ENCODE measurements around the gene PREPL. TPM values are rescaled to one million over a fixed set of nuclear protein-coding genes. Genes with fewer than 3 reads are reported as not detected.

Gene PREPL
- total and polyA plus RNA-seq, 2 of the 4 experiments (the other 2 are of a cell fraction): 27.6 to 39.6 TPM

DNA sequence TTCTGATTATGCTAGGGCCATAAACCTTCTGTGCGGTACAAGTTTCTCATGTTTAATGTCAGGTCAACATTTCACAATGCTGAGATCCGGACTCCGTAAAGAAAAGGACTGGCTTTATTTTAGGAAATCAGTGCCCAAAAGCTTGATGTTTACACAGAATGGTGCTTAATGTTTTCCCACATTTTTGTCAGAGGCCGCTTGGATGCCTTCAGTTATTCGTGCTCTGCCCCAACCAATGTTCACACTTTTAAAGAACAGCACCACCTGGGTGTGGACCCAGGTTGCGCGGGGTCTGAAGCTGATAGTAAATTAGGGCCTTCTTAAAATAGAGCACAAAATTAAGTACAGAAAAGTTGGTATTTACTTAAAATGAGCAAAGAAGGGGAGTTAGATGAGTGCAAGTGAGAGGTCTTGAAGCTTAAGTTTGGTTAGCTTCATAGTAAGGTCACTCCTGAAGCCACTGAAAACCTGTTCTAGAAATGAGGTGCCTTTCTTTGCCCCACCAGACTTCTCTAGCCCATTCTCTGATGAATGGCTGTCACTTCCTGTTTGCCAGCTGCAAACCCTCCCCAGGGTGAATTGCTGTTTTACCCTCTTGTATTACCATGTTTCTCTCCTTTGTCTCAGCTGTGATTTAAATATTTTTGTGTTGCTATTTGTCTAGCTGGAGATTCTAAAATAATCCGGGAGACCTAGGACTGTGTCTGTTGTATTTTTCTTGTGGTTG is 65.5 kb downstream of the PREPL start (continued):
- no peak for TF ChIP-seq MXI1 (IDR thresholded peaks at IDR 0.05; ENCODE audit: borderline replicate concordance, low read depth, low read length)

- H3K9me3 ChIP-seq (ENCODE audit: control insufficient read depth, insufficient read depth, low read length): no peaks in the 10 kb centered on the region
- no peak overlapping the region for H3K4ac ChIP-seq (ENCODE audit: low read depth, low read length)
- H3K27me3 ChIP-seq (ENCODE audit: control insufficient read depth, insufficient read depth, low read length): peaks cover 19% of the 10 kb centered on the region
- no peak overlapping the region for H3K23ac ChIP-seq (ENCODE audit: low read depth, low read length)
- BruUV-seq (replicated peaks): no TSS peak
- no peak overlapping the region for H2AK5ac ChIP-seq (ENCODE audit: low read depth, low read length)
- intact Hi-C loops (cut with micrococcal nuclease): loop anchor here (10.0 kb wide), 1 partner anchor 660 kb away; no protein-coding TSS in a partner anchor
- no peak overlapping the region for H3K9ac ChIP-seq (ENCODE audit: low read depth, low read length)
- no peak overlapping the region for H3K18ac ChIP-seq (ENCODE audit: low read depth, low read length)
- peaks cover 7% of the 10 kb centered on the region for H3K4me1 ChIP-seq (ENCODE audit: control insufficient read depth, insufficient read depth, low read length)
- ChIA-PET POLR2A (ENCODE audit: unreplicated experiment) (no interaction called here), CTCF (interaction anchor here (0.5 to 0.6 kb wide), 2 partner anchors 41 to 140 kb away, joined by 3 read pairs; no protein-coding TSS in a partner anchor)
- no peak overlapping the region for H2BK20ac ChIP-seq (ENCODE audit: low read depth, low read length)
- H4K5ac ChIP-seq (ENCODE audit: low read depth, low read length): no peak overlapping the region
- no peaks in the 10 kb centered on the region for H3K79me1 ChIP-seq (ENCODE audit: low read depth in 1 of 2, low read length in 2 of 2)
- no peak for DNase-seq
- dilution Hi-C loops (cut with HindIII; ENCODE audit: low sequenced_read_pairs, unreplicated experiment): no loop called here
- no peak overlapping the region for H2BK120ac ChIP-seq (ENCODE audit: low read depth, low read length)
- ATAC-seq (ENCODE audit: low read depth): no peak
- H2AK9ac ChIP-seq (replicated peaks; ENCODE audit: low read depth, low read length, poor library complexity): no peak overlapping the region
- in situ Hi-C loops (cut with MboI; ENCODE audit: low sequenced_read_pairs): loop anchor here (25.0 kb wide), 1 partner anchor 208 kb away; no protein-coding TSS in a partner anchor
- peaks cover 6% of the 10 kb centered on the region; the same call in 1 of the 2 replicates for H3K9me1 ChIP-seq (ENCODE audit: insufficient read depth, low read length)
- WGBS, 2 experiments (ENCODE audit: extremely low coverage in 2 of 2, insufficient read length in 1 of 2): no CpG with 5 or more reads among the region's 5 CpGs
- no peak overlapping the region for H3K14ac ChIP-seq (replicated peaks; ENCODE audit: low read depth, low read length)
- H3K4me2 ChIP-seq (ENCODE audit: low read depth, low read length): no peak overlapping the region
- H3K36me3 ChIP-seq (ENCODE audit: control insufficient read depth, insufficient read depth, low read length): no peaks in the 10 kb centered on the region
- no peak overlapping the region for H2AFZ ChIP-seq (replicated peaks; ENCODE audit: low read length, poor library complexity)
- no peak for TF ChIP-seq CHD1 (IDR thresholded peaks at IDR 0.05; ENCODE audit: low read depth, low read length)
- no peak for TF ChIP-seq POLR2A (IDR thresholded peaks at IDR 0.05; ENCODE audit: low read depth, low read length)
- H2BK5ac ChIP-seq (ENCODE audit: low read depth, low read length, poor library complexity, severe bottlenecking): no peak overlapping the region
- no peak overlapping the region for H3K27ac ChIP-seq (ENCODE audit: insufficient read depth, low read length)
- no peak overlapping the region for H2BK15ac ChIP-seq (ENCODE audit: low read depth, low read length)
- H3K56ac ChIP-seq (ENCODE audit: extremely low read depth, insufficient read depth, low read length): no peak overlapping the region
- no peak overlapping the region for H4K8ac ChIP-seq (ENCODE audit: low read depth in 2 of 2, low read length in 2 of 2)
- H4K20me1 ChIP-seq (ENCODE audit: insufficient read depth, low read length): peaks cover 4% of the 10 kb centered on the region; the same call in 1 of the 2 replicates
- H4K91ac ChIP-seq (ENCODE audit: insufficient read depth, low read depth, low read length): no peak overlapping the region
- H3K4me3 ChIP-seq (ENCODE audit: insufficient read depth, low read depth, low read length): no peak overlapping the region
Measured at GRCh38 chr2:44295113-44295512, 66.2 kb downstream of the PREPL start.

Data from IMR-90 (cell line).